KOPT-K1 (cell line): ENCODE data around the gene ADAMTS2.

Experiments used
- H3K27ac ChIP-seq: fragments of 200-600 bp; sonication (generic); 2 replicates; pipeline ENCODE4 v1.5.1; 2016; ENCODE audit warnings: antibody characterized with exemption, mild to moderate bottlenecking, low read depth, low read length; ENCODE audit not compliant: poor library complexity, severe bottlenecking
- H3K36me3 ChIP-seq: fragments of 200-600 bp; sonication (generic); 2 replicates; pipeline ENCODE4 v1.5.1; 2017; ENCODE audit warnings: antibody characterized with exemption, mild to moderate bottlenecking, low read length, moderate library complexity; ENCODE audit not compliant: insufficient read depth
- H3K9me3 ChIP-seq: fragments of 200-600 bp; sonication (generic); 2 replicates; pipeline ENCODE4 v1.5.1; 2017; ENCODE audit warnings: antibody characterized with exemption, low read length, mild to moderate bottlenecking; ENCODE audit not compliant: insufficient read depth, poor library complexity, severe bottlenecking

Gene ADAMTS2

GRCh38 chr5:179185256-179185940 lies 159.9 kb downstream of the ADAMTS2 start:
- no peak overlapping the region for H3K27ac ChIP-seq
- H3K36me3 ChIP-seq = no peaks in the 10 kb centered on the region
- H3K9me3 ChIP-seq = no peaks in the 10 kb centered on the region

GRCh38 chr5:179184521-179185050 lies 160.7 kb downstream of the ADAMTS2 start:
- no peaks in the 10 kb centered on the region for H3K9me3 ChIP-seq
- H3K27ac ChIP-seq = no peak overlapping the region
- no peaks in the 10 kb centered on the region for H3K36me3 ChIP-seq

DNA sequence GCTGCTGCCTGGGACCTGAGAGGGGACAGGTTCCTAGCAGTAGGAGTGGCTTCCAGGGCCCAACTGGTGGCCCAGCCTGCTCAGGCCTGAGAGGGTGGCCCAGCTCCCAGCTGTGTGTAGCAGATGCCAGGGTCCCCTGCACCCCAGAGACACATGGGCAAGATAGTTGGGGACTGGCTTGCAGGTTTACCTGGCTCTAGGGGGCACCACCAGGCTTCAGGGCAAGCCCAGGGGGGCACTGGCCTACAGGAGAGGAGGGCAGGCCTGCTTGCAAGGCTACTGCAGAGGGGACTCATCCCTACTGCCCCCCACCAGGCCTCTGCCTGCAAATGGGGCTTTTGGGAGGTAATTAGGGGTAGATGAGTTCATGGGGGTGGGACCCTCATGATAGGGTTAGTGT lies 161.8 kb downstream of the ADAMTS2 start:
- no peaks in the 10 kb centered on the region for H3K36me3 ChIP-seq
- H3K9me3 ChIP-seq = peaks cover 6% of the 10 kb centered on the region
- H3K27ac ChIP-seq = no peak overlapping the region

- Histone ChIP-seq H3K9me3 (peaks cover 9% of the 10 kb centered on the region), H3K36me3 (no peaks in the 10 kb centered on the region), H3K27ac (no peak overlapping the region)
These were observed 162.7 kb downstream of the ADAMTS2 start for GRCh38 chr5:179182601-179183000.

- Histone ChIP-seq H3K9me3 (peaks cover 9% of the 10 kb centered on the region), H3K27ac (no peak overlapping the region), H3K36me3 (no peaks in the 10 kb centered on the region)
These were observed 163.3 kb downstream of the ADAMTS2 start for GRCh38 chr5:179181988-179182387.

GRCh38 chr5:179180921-179181645 lies 164.2 kb downstream of the ADAMTS2 start:
- no peaks in the 10 kb centered on the region for H3K36me3 ChIP-seq
- H3K27ac ChIP-seq = no peak overlapping the region
- H3K9me3 ChIP-seq = peaks cover 9% of the 10 kb centered on the region

DNA sequence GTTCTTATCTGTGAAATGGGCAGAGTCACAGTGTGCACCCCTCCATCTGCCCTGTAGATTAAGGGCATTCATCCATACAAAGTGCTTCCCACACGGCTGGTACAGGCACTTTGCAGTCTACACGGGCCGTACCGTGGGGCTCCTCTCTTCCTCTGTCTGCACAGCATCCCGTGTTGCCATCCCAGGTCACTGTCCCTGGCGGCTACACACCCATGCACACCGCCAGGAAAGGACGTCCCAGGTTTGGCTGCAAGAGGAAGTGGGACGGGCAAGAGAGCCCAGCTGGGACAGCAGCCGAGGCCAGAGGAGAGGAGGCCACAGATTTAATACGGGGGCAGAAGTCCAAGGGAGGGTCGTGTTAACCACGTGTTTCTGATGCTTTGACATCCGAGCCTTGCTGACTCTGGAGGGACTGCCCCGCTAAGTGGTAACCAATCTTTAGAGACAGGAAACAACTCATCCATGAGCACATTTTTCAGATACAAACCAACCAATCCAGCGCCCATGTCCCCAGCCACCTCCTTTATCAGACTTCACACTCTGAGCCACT lies 165.1 kb downstream of the ADAMTS2 start:
- Histone ChIP-seq H3K36me3 (no peaks in the 10 kb centered on the region), H3K27ac (no peak overlapping the region), H3K9me3 (peaks cover 9% of the 10 kb centered on the region)

GRCh38 chr5:179177711-179178575 lies 167.3 kb downstream of the ADAMTS2 start:
- Histone ChIP-seq H3K36me3 (no peaks in the 10 kb centered on the region), H3K9me3 (peaks cover 9% of the 10 kb centered on the region), H3K27ac (no peak overlapping the region)

DNA sequence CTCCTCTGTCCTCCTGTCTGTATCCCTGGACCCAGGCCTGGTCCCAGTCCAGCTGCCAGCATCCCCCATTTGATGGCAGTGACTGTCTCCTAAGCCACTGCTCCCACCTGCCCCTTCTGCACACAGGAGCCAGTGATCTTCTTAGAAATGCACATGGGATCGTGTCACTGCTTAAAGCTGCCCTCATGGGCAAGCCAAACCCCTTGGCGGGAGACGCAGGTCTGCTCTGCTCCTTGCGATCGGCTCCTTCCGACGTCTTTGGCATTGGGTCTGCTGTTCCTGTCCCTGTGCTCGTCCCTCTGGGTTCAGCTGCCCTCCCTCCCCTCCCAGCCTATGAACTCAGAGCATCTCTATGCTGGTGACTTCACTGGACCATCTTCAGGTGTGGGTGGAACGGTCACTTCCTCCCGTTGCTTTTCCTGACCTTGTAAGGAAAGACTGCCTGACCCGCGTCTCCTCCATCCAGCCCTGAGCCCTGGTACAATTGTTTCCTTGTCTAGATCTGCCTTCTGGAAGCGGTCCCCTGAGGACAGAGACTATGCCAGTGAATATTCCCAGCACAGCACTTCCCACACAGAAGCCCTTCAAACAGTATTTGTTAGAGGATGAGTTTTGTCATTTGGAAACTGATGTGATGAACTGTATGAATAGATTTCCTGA lies 168.6 kb downstream of the ADAMTS2 start:
- no peaks in the 10 kb centered on the region for H3K36me3 ChIP-seq
- no peak overlapping the region for H3K27ac ChIP-seq
- peaks cover 9% of the 10 kb centered on the region for H3K9me3 ChIP-seq

DNA sequence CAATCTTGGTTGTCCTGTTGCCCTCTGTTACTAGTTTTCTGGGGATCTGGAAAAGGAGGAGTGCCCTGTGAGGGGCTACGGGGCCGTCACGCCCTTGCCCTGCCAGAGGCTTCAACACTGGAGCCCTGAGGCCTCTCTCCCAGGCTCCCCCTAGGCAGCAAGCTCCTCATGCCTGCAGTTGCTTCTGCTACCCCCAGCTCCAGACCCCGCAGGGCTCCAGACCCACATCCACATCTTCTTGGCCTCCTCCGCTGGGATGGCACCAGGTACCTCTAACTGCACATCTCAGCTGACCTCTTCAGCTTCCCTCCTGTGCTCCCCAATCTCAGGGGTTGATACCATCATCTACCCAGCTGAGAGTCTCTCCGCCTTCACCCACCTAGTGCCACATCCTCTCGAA lies 169.1 kb downstream of the ADAMTS2 start:
- peaks cover 9% of the 10 kb centered on the region for H3K9me3 ChIP-seq
- H3K27ac ChIP-seq = no peak overlapping the region
- H3K36me3 ChIP-seq = no peaks in the 10 kb centered on the region

DNA sequence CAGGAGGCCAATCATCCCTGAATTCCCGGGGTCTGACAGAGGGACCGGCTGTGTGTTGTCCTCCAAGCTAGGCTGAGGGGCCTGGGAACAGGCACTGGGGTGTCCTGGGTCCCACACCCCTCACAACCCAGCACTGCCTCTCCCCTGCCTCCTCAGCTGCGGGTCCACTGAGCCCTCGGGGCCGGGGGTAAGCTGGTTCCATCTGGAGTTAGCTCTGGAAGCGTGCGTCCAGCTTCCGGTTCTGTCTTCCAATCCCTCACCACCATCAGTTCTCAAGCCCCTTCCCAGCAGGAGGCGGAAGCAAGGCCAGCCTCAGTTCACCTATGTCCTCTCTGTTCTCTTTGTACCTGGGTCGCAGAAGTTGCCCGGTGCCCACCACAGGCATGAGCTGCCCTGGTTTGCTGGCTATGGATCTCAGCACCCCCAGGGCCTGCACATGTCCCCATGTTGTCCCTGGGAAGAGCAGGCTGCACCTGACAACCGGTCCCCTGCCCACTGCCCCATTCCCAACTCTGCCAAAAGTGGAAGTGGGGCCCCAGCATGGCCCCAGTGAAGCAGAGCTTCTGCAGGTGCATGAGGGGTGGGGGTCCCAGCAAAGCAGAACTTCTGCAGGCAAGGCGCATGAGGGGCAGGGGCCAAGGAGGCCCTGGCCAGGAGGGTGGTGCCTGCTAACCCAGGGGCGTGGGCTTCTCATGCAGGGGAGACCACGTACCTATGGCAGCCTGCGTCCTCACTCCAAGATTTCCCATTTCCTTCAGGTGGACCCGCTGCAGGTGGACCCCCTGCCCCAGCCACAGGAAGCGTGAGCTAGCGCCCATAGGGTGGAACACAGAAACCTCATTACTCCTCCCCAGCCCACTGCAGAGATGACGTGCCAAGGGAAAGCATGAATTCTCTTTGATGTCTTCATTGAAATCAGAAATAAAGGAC lies 173.2 kb downstream of the ADAMTS2 start:
- Histone ChIP-seq H3K36me3 (no peaks in the 10 kb centered on the region), H3K9me3 (no peaks in the 10 kb centered on the region), H3K27ac (no peak overlapping the region)

DNA sequence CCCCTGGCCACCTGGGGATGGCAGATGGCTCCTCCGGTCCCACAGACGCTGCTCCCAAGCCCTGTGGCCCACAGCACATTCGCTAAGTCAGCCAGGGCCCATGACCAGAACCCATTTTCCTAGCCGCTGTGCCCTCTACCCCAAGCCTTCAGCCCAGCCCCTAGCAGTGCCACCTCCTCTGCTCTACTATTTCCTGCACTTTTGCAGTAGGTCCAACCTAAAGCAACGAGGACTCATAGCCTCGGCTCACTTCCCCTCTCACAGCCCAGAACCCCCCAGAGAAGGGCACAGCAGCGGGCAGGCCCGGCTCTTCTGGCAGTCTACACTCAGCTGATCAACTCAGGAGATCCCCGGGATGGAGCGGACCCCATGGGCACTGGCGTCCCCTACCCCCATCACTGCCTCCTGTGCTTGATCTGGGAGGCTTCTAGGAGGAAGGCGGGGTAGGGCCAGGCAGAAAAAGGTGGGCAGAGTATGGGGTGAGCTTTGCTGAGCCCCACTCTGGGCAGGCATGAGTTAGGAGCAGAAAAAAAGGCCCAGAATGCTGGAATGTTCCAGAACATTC lies 173.9 kb downstream of the ADAMTS2 start:
- no peaks in the 10 kb centered on the region for H3K9me3 ChIP-seq
- H3K27ac ChIP-seq = no peak overlapping the region
- no peaks in the 10 kb centered on the region for H3K36me3 ChIP-seq

DNA sequence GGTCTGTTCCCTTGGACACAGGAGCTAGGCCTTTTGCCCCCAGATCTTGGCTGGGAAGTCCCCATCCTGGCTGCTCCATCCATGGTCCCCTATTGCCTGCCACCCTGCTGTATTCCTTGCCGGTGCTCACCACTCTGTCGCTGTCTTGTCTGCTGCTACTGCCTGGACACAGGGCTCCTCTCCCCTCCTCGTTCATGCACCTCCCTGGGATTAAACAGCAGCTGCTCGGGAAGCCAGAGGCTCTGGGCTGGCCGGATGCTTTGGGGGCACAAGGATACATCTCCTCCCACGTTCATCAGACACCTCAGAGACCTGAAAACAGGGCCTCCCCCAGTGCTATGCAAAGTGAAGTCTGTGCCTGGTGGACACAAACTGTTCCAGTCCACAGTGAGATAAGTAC lies 174.7 kb downstream of the ADAMTS2 start:
- Histone ChIP-seq H3K9me3 (no peaks in the 10 kb centered on the region), H3K36me3 (no peaks in the 10 kb centered on the region), H3K27ac (no peak overlapping the region)
